HG02840 (cell line): ENCODE measurements around the gene KCNIP1.

ENCODE experiments used
- ATAC-seq: cut with Tn5 transposase; IDR thresholded peaks from one replicate; pipeline ENCODE4 v1.9.1; 2021; ENCODE audit warnings: mild to moderate bottlenecking, moderate library complexity, moderate number of reproducible peaks; ENCODE audit not compliant: unreplicated experiment, low FRiP score

Gene KCNIP1

GRCh38 chr5:170482511-170482910, 21.3 kb upstream of the KCNIP1 start:
- no peak for ATAC-seq

- no peak for ATAC-seq
Observed at GRCh38 chr5:170483701-170484458, 19.9 kb upstream of the KCNIP1 start.

GRCh38 chr5:170484459-170484831, 19.4 kb upstream of the KCNIP1 start:
- no peak for ATAC-seq

GRCh38 chr5:170484847-170485615, 18.8 kb upstream of the KCNIP1 start:
- no peak for ATAC-seq

- no peak for ATAC-seq
Observed at GRCh38 chr5:170485616-170485911, 18.3 kb upstream of the KCNIP1 start.

- ATAC-seq: no peak
Observed at GRCh38 chr5:170486371-170486770, 17.4 kb upstream of the KCNIP1 start.

GRCh38 chr5:170488570-170488969, 15.2 kb upstream of the KCNIP1 start:
- no peak for ATAC-seq

- ATAC-seq: no peak
Observed at GRCh38 chr5:170489199-170489598, 14.6 kb upstream of the KCNIP1 start.

- ATAC-seq: no peak
Observed at GRCh38 chr5:170490381-170490780, 13.4 kb upstream of the KCNIP1 start.

GRCh38 chr5:170491479-170491878, 12.3 kb upstream of the KCNIP1 start:
- no peak for ATAC-seq

GRCh38 chr5:170493028-170493820, 10.6 kb upstream of the KCNIP1 start:
- no peak for ATAC-seq

- ATAC-seq: no peak
Observed at GRCh38 chr5:170494041-170494440, 9.8 kb upstream of the KCNIP1 start.

GRCh38 chr5:170495825-170496661, 7.8 kb upstream of the KCNIP1 start:
- ATAC-seq: no peak

GRCh38 chr5:170496662-170497028, 7.2 kb upstream of the KCNIP1 start:
- ATAC-seq: no peak

GRCh38 chr5:170497311-170498038, 6.3 kb upstream of the KCNIP1 start:
- no peak for ATAC-seq

- ATAC-seq: no peak
Observed at GRCh38 chr5:170498811-170499351, 4.9 kb upstream of the KCNIP1 start.

GRCh38 chr5:170499621-170500020, 4.2 kb upstream of the KCNIP1 start:
- ATAC-seq: no peak

GRCh38 chr5:170501361-170501760, 2.5 kb upstream of the KCNIP1 start:
- no peak for ATAC-seq

GRCh38 chr5:170501931-170502330, 1.9 kb upstream of the KCNIP1 start:
- no peak for ATAC-seq
